ENCODE data around the gene ITPRIPL2. TPM values are rescaled to one million over a fixed set of nuclear protein-coding genes. Genes with fewer than 3 reads are reported as not detected.

Gene ITPRIPL2
- total and polyA plus RNA-seq, 2 of the 13 experiments (the other 11 are each of a cell fraction or from before 2014, with no cell fraction given), result 5.9 to 12.6 TPM

DNA sequence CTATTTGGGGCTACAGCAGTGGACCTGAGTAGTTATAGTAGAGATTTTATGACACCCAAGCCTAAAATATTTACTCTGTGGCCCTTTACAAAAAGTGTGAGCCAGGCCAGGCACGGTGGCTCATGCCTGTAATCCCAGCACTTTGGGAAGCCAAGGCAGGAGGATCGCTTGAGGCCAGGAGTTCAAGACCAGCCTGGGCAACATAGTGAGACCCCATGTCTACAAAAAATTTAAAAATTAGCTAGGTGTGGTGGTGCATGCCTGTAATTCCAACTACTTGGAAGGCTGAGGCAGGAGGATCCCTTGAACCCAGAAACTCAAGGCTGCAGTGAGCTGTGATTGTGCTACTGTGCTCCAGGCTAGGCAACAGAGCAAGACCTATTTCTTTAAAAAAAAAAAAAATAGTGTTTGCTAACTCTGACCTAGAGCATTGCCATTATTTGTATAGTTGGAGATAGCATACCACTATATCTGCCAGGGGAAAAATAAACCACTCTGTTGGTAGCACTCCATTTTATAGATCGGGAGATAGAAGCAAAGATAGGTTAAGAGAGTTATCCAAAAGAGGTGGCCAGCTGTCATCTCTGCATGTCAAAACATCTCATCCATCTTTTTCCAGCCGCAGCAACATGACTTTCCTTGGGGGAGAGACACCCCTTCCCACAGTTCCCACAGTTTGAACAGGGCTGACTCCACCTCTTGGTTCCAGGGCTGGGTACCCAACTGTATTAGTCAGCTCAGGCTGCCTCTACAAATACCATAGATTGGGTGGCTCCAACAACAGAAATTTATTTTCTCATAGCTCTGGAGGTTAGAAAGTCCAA lies 3.0 kb upstream of the ITPRIPL2 start (continued):
- TF ChIP-seq PHF8 (CRISPR knock-in tag; IDR thresholded peaks at IDR 0.05) (no peak), ISX (CRISPR knock-in tag; conservative IDR thresholded peaks at IDR 0.05) (no peak), ZFP1 (CRISPR knock-in tag; IDR thresholded peaks at IDR 0.05) (no peak), MXD4 (CRISPR knock-in tag; IDR thresholded peaks at IDR 0.05) (0 out of 2 replicates have a peak, but pooled peaks have one; percentile 28), CEBPB (IDR thresholded peaks at IDR 0.05; ENCODE audit: borderline replicate concordance, low read depth, low read length) (no peak), ZNF605 (CRISPR knock-in tag; IDR thresholded peaks at IDR 0.05) (no peak), SIN3B (IDR thresholded peaks at IDR 0.05; ENCODE audit: low read length) (no peak), SCMH1 (CRISPR knock-in tag; IDR thresholded peaks at IDR 0.05; ENCODE audit: borderline replicate concordance) (no peak), ZNF263 (CRISPR knock-in tag; IDR thresholded peaks at IDR 0.05) (peak; percentile 50; the same call in 1 of the 2 replicates), ZNF510 (CRISPR knock-in tag; IDR thresholded peaks at IDR 0.05; ENCODE audit: low read depth) (no peak), NFYC (CRISPR knock-in tag; IDR thresholded peaks at IDR 0.05) (no peak), ZSCAN30 (CRISPR knock-in tag; IDR thresholded peaks at IDR 0.05) (no peak), ASH2L (IDR thresholded peaks at IDR 0.05; ENCODE audit: insufficient read length, low read depth, low read length) (peak; percentile 45), RAD21 (CRISPR knock-in tag; IDR thresholded peaks at IDR 0.05) (no peak), ZNF121 (CRISPR knock-in tag; IDR thresholded peaks at IDR 0.05) (peak; percentile 96), MXI1 (IDR thresholded peaks at IDR 0.05; ENCODE audit: borderline replicate concordance, low read depth, low read length) (no peak), DPF2 (CRISPR knock-in tag; IDR thresholded peaks at IDR 0.05; ENCODE audit: borderline replicate concordance, low read depth) (0 out of 2 replicates have a peak, but pooled peaks have one; percentile 20), CC2D1A (CRISPR knock-in tag; IDR thresholded peaks at IDR 0.05) (no peak)
- TF ChIP-seq, protein P1, sequence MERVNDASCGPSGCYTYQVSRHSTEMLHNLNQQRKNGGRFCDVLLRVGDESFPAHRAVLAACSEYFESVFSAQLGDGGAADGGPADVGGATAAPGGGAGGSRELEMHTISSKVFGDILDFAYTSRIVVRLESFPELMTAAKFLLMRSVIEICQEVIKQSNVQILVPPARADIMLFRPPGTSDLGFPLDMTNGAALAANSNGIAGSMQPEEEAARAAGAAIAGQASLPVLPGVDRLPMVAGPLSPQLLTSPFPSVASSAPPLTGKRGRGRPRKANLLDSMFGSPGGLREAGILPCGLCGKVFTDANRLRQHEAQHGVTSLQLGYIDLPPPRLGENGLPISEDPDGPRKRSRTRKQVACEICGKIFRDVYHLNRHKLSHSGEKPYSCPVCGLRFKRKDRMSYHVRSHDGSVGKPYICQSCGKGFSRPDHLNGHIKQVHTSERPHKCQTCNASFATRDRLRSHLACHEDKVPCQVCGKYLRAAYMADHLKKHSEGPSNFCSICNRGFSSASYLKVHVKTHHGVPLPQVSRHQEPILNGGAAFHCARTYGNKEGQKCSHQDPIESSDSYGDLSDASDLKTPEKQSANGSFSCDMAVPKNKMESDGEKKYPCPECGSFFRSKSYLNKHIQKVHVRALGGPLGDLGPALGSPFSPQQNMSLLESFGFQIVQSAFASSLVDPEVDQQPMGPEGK (CRISPR knock-in tag; IDR thresholded peaks at IDR 0.05), result peak; percentile 75
- TF ChIP-seq, protein P2, sequence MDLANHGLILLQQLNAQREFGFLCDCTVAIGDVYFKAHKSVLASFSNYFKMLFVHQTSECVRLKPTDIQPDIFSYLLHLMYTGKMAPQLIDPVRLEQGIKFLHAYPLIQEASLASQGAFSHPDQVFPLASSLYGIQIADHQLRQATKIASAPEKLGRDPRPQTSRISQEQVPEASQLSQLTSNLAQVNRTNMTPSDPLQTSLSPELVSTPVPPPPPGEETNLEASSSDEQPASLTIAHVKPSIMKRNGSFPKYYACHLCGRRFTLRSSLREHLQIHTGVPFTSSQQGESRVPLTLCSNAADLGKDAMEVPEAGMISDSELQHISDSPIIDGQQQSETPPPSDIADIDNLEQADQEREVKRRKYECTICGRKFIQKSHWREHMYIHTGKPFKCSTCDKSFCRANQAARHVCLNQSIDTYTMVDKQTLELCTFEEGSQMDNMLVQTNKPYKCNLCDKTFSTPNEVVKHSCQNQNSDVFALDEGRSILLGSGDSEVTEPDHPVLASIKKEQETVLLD (CRISPR knock-in tag; IDR thresholded peaks at IDR 0.05; ENCODE audit: low read depth), result no peak
- TF ChIP-seq, protein P3, sequence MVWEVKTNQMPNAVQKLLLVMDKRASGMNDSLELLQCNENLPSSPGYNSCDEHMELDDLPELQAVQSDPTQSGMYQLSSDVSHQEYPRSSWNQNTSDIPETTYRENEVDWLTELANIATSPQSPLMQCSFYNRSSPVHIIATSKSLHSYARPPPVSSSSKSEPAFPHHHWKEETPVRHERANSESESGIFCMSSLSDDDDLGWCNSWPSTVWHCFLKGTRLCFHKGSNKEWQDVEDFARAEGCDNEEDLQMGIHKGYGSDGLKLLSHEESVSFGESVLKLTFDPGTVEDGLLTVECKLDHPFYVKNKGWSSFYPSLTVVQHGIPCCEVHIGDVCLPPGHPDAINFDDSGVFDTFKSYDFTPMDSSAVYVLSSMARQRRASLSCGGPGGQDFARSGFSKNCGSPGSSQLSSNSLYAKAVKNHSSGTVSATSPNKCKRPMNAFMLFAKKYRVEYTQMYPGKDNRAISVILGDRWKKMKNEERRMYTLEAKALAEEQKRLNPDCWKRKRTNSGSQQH (CRISPR knock-in tag; IDR thresholded peaks at IDR 0.05; ENCODE audit: low read depth), result no peak
- TF ChIP-seq, protein P4, sequence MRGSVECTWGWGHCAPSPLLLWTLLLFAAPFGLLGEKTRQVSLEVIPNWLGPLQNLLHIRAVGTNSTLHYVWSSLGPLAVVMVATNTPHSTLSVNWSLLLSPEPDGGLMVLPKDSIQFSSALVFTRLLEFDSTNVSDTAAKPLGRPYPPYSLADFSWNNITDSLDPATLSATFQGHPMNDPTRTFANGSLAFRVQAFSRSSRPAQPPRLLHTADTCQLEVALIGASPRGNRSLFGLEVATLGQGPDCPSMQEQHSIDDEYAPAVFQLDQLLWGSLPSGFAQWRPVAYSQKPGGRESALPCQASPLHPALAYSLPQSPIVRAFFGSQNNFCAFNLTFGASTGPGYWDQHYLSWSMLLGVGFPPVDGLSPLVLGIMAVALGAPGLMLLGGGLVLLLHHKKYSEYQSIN (CRISPR knock-in tag; IDR thresholded peaks at IDR 0.05; ENCODE audit: borderline replicate concordance), result no peak
- TF ChIP-seq, protein P5, sequence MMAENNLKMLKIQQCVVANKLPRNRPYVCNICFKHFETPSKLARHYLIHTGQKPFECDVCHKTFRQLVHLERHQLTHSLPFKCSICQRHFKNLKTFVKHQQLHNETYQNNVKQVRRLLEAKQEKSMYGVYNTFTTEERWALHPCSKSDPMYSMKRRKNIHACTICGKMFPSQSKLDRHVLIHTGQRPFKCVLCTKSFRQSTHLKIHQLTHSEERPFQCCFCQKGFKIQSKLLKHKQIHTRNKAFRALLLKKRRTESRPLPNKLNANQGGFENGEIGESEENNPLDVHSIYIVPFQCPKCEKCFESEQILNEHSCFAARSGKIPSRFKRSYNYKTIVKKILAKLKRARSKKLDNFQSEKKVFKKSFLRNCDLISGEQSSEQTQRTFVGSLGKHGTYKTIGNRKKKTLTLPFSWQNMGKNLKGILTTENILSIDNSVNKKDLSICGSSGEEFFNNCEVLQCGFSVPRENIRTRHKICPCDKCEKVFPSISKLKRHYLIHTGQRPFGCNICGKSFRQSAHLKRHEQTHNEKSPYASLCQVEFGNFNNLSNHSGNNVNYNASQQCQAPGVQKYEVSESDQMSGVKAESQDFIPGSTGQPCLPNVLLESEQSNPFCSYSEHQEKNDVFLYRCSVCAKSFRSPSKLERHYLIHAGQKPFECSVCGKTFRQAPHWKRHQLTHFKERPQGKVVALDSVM (CRISPR knock-in tag; IDR thresholded peaks at IDR 0.05), result peak; percentile 93

Data from HepG2 (cell line).